Stromal cell of bone marrow (primary cell): ENCODE measurements around the gene ZMYM3.
A peak's percentile ranks its signal among the peaks of the same experiment; 100 is the strongest.
"Not testable (repeated sequence)": the region's sequence is repeated elsewhere in the genome, so short reads cannot be mapped to it uniquely, and the experiment has no call there.

Experiments used
- DNase-seq: peaks from one replicate; pipeline ENCODE4 v3.0.0-alpha.2; 2012; ENCODE audit warnings: low read depth

ZMYM3 gene

DNA sequence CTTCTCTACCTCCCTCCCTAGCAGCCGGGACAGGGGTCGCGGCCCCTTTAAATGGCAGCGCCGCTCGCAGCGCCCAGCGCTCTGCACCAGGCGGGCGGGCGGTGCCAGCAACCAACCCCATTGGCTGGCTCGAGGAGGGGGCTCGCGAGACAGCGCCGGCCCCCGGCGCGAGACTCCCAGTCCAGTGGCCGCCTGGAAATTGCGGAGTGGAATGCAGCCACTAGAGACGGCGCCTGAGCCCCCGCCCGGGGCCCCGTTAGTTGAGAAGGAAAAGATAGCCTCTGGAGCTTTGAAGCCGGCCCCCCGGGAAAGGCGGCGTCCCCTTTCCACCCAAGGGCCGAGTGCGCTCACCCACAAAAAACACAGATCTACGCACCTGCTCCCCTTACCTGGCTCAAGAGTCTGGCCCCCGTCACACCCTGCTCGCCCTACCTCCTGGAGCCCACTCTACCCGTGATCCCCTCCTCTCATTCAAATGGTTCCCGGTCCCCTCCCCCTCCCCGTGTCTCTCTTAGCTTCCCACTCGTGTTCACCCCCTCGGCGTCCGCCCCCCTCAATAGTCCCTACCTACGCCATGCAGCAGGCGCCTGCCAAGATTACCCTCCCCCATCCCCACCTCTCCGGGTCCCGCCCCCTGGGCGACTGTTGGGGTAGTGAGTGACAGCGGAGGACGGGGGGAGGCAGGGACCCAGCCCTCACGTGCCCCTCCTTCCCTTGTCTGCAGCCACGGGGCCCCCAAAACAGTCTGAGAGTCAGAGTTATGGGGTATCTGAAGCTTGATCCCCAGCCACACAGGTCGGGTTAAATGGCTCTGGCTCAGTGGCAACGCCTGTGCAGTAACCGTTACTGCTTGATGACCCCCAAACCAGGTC is at the start of gene ZMYM3:
Gene ZMYM3, minus strand, starts transcription at position 49 of the 872 bp plus-strand sequence. CDS start 885 bp downstream, outside the sequence.
- DNase-seq, result peak; percentile 75

- no peak for DNase-seq
These were observed 48.7 kb upstream of the ZMYM3 start for GRCh38 chrX:71302461-71303213.

- DNase-seq, result peak; percentile 10
These were observed 47.4 kb upstream of the ZMYM3 start, which contains the start of gene ITGB1BP2 for GRCh38 chrX:71301195-71301924. ITGB1BP2 (plus strand) TSS chrX:71301750; CDS start chrX:71301807, 57 bp downstream.

DNA sequence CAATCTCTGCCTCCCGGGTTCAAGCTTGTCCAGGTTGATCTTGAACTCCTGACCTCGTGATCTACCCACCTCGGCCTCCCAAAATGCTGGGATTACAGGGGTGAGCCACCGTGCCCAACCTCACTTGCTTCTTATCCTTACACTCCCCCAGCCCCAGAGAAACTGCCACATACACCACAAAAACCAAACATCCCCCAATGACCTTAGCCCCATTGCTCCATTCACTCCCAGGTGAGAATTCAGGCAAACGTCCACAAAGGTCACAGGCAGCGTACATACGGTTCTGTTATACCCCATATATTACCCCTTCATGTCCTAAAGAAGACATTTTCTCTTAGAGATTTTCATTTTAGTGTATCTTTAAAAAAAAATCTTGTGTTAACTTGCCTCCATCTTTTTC is 46.6 kb upstream of the ZMYM3 start:
- not testable (repeated sequence) for DNase-seq

DNA sequence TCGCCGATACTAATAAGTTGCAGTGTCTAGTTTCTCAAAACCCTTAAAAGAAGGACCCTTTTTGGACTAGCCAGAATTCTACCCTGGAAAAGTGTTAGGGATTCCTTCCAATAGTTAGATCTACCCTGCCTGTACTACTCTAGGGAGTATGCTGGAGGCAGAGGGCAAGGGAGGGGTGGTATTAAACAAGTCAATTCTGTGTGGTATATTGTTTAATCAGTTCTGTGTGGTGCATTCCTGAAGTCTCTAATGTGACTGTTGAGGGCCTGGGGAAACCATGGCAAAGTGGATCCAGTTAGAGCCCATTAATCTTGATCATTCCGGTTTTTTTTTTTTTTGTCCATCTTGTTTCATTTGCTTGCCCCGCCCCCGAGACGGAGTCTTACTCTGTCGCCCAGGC is 46.1 kb upstream of the ZMYM3 start:
- not testable (repeated sequence) for DNase-seq

DNA sequence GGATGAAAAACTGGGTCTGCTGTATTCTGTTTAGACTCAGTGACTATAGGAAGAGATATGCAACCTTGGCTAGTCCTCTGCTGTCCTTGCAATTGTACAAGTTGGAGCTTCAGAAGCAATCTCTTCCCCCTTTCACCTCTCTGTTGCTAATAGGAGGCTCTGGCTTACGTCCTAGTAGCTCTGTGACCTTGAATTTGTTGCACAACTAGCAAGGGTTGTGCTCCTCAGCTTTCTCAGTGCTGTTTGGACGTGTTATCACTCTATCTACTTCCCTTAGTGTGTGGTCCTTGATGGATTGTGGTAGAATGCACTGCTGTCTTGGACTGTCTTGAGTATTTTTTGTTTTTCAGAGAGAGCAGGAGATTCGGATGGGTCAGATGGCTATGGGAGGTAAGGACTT is 44.2 kb upstream of the ZMYM3 start:
- no peak for DNase-seq

DNA sequence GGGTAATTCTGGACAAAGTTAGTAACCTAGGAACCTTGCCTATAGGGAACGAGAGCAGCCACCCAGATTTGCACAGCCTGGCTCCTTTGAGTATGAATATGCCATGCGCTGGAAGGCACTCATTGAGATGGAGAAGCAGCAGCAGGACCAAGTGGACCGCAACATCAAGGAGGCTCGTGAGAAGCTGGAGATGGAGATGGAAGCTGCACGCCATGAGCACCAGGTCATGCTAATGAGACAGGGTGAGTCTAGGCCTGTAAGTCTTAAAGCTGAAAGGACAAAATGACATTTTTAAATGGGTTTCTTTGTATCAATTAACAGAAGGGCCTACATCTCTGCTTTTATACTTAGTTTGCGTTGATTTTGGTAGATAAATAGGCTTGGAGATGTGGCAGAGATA is 42.9 kb upstream of the ZMYM3 start:
- no peak for DNase-seq

DNA sequence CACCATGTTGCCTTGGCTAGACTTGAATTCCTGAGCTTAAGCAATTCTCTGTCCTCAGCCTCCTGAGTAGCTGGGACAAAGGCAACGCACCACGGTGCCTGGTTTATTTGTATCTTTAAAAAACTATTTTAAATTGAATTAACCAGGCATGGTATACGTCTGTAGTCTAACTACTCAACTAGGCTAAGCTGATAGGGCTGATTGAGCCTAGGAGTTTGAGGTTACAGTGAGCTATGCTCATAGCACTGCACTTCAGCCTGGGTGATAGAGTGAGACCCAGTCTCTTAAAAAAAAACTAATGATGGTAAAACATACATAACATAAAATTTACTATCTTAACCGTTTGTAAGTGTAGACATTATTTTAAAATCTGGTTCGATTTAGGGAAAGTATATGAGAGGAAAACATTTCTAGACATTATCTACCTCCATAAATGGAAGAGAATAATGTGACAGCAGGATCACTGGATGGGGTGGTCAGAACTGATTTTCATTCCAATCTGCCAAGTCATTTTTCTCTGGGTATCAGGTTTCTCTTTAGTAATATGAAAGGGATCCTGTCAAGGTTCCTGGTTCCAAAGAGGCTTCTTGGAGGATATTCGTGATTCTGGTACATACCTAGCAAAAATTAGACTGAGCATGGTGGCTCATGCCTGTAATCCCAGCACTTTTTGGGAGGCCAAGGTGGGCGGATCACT is 38.9 kb upstream of the ZMYM3 start:
- peak; percentile 14 for DNase-seq

- peak; percentile 29 for DNase-seq
These were observed 37.4 kb upstream of the ZMYM3 start for GRCh38 chrX:71291381-71291780.

DNA sequence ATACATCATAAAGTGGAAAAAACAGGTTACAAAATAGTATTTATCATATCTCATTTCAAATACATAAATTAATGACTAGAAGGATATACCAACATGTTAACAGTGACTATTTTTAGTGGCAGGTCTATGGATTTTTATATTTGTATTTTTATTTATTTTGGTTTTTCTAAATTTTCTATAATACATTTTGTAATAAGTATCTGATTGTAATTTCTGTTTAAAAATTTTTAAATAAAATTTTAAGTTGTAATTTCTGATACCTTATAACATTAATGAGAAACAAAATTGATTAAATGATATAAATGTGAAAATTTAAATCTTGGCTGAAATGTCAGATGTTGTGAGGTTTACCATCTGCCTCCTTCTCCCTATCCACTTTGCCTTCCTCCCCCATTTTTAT is 32.0 kb upstream of the ZMYM3 start:
- DNase-seq, result no peak

GRCh38 chrX:71283403-71284143 is 29.6 kb upstream of the ZMYM3 start, which contains the start of gene NONO:
NONO (plus strand) TSS chrX:71283635; CDS start chrX:71290638, 7,003 bp downstream.
- DNase-seq, result peak; percentile 97

GRCh38 chrX:71282514-71283402 is 28.8 kb upstream of the ZMYM3 start:
- no peak for DNase-seq

DNA sequence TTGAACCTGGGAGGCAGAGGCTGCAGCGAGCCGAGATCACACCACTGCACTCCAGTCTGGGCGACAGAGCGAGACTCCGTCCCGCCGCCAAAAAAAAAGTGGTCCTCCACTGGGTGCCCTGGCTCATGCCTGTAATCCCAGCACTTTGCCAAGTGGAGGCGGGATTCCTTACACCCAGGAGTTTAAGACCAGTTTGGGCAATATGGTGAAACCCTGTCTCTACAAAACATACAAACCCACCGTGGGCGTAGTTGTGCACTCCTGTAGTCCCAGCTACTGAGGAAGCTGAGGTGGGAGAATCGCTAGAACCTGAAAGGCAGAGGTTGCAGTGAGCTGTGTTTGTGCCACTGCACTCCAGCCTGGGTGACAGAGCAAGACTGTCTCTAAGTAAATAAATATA is 27.4 kb upstream of the ZMYM3 start:
- not testable (repeated sequence) for DNase-seq

GRCh38 chrX:71272313-71272712 is 18.4 kb upstream of the ZMYM3 start:
- DNase-seq, result not testable (repeated sequence)

GRCh38 chrX:71269801-71270395 is 16.0 kb upstream of the ZMYM3 start:
- DNase-seq, result no peak

DNA sequence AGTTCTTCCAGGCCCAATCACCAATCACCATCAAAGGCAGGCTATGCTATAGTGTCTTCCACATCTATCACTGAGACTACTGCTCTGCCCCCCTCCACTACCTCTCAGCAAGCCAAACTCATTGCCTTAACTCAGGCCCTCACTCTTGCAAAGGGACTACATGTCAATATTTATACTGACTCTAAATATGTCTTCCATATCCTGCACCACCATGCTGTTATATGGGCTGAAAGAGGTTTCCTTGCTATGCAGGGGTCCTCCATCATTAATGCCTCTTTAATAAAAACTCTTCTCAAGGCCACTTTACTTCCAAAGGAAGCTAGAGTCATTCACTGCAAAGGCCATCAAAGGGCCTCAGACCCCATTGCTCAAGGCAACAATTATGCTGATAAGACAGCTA is 14.7 kb upstream of the ZMYM3 start:
- DNase-seq, result not testable (repeated sequence)

DNA sequence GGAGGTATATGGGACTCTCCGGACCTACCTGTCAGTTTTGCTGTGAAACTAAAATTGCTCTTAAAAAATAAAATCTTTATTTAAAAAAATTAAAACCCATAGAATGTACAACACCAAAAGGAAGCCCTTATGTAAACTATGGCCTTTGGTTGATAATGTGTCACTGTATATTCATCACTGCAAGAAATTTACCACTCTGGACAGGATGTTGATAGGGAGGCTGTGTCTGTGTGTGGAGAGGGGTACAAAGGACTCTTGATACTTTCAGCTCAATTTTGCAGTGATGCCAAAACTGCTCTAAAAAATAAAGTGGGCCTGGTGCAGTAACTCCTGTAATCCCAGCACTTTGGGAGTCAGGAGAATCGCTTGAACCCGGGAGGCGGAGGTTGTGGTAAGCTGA is 2.9 kb upstream of the ZMYM3 start:
- no peak for DNase-seq

GRCh38 chrX:71256051-71256450 is 2.1 kb upstream of the ZMYM3 start:
- DNase-seq, result no peak
